Suprapubic skin (tissue), 4 donors: ENCODE results near the gene PAK1. TPM values are rescaled to one million over a fixed set of nuclear protein-coding genes. Genes with fewer than 3 reads are reported as not detected.

ENCODE experiments used
- DNase-seq, 2 donors: peaks; one replicate each; pipeline ENCODE4 v3.0.0-alpha.2; 2019; ENCODE audit warnings: low spot score in 2 of 2
- H3K27ac ChIP-seq: fragments of 200-600 bp; sonication (generic); one replicate; pipeline ENCODE4 v1.5.1; 2019
- H3K27me3 ChIP-seq: fragments of 200-600 bp; sonication (generic); one replicate; pipeline ENCODE4 v1.5.1; 2019
- H3K36me3 ChIP-seq: fragments of 200-600 bp; sonication (generic); one replicate; pipeline ENCODE4 v1.5.1; 2019
- H3K4me1 ChIP-seq: fragments of 200-600 bp; sonication (generic); one replicate; pipeline ENCODE4 v1.5.1; 2019
- H3K4me3 ChIP-seq: fragments of 200-600 bp; sonication (generic); one replicate; pipeline ENCODE4 v1.5.1; 2019; ENCODE audit warnings: mild to moderate bottlenecking
- H3K9me3 ChIP-seq: fragments of 200-600 bp; sonication (generic); one replicate; pipeline ENCODE4 v1.5.1; 2019
- CTCF ChIP-seq, 2 donors: fragments of 200-600 bp in 1 of 2; fragments of 450-650 bp in 1 of 2; sonication (generic) in 1 of 2; IDR thresholded peaks; one replicate each; pipeline ENCODE4 v1.5.1; 2016 to 2019; ENCODE audit warnings: antibody characterized with exemption in 2 of 2, mild to moderate bottlenecking in 1 of 2, moderate library complexity in 1 of 2
- EP300 ChIP-seq: sonication (generic); formaldehyde crosslinking; IDR thresholded peaks from one replicate; pipeline ENCODE4 v1.6.1; 2017; ENCODE audit warnings: antibody characterized with exemption
- POLR2A ChIP-seq, 2 donors: fragments of 450-650 bp; IDR thresholded peaks; one replicate each; pipeline ENCODE4 v1.6.1; 2017; ENCODE audit warnings: antibody characterized with exemption in 2 of 2, mild to moderate bottlenecking in 2 of 2, moderate library complexity in 2 of 2
- POLR2AphosphoS5 ChIP-seq, 3 donors: sonication (generic); formaldehyde crosslinking; IDR thresholded peaks; one replicate each; pipeline ENCODE4 v1.6.1; 2017; ENCODE audit warnings: antibody characterized with exemption in 3 of 3
- WGBS: methylation state at CpG from one replicate; pipeline ENCODE4 v1.1.5; 2018; 5-methylcytosine and 5-hydroxymethylcytosine counted together
- total RNA-seq, 4 donors: library from RNA; depleted of rRNA; stranded (reverse); fragments of >200 nt; gene quantifications; one replicate each; pipeline ENCODE4 v1.1.0, GENCODE V29; 2016

PAK1 gene
- total RNA-seq, 4 donors from 2014 or later: 23.4 to 47.9 (median 28.9) TPM

GRCh38 chr11:77510095-77510494, 36.2 kb upstream of the PAK1 start:
- TF ChIP-seq CTCF (IDR thresholded peaks at IDR 0.05): no peak
- no peak for TF ChIP-seq POLR2AphosphoS5 (IDR thresholded peaks at IDR 0.05)
- no peak for TF ChIP-seq POLR2A (IDR thresholded peaks at IDR 0.05)
- no peak for TF ChIP-seq EP300

DNA sequence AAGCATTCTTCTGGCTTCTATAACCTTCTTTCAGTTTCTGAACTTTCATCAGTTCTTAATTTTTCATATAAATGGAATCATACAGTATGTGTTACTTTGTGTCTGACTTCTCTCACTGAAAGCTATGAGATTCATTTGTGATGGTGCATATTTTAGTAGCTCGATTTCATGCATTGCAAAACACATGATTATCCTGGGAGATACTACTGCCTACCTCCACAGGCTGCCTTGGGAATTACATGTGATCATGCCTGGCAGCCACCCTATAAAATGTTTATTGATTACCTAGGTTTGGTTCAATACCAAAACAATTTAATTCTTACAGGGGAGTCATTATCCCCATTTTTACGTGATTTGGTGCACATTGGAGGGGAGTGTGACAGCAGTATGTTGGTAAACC, 34.1 kb upstream of the PAK1 start:
- Histone ChIP-seq H3K9me3 (no peaks in the 10 kb centered on the region), H3K27me3 (no peaks in the 10 kb centered on the region)

More at GRCh38 chr11:77510095-77510494, 36.2 kb upstream of the PAK1 start:
- Histone ChIP-seq H3K27me3 (no peaks in the 10 kb centered on the region), H3K36me3 (no peaks in the 10 kb centered on the region), H3K9me3 (no peaks in the 10 kb centered on the region), H3K4me1 (peaks cover 14% of the 10 kb centered on the region), H3K27ac (no peak overlapping the region), H3K4me3 (no peak overlapping the region)
- DNase-seq: no peak
- 68% methylated on average over 3 of the region's 3 CpGs for WGBS

DNA sequence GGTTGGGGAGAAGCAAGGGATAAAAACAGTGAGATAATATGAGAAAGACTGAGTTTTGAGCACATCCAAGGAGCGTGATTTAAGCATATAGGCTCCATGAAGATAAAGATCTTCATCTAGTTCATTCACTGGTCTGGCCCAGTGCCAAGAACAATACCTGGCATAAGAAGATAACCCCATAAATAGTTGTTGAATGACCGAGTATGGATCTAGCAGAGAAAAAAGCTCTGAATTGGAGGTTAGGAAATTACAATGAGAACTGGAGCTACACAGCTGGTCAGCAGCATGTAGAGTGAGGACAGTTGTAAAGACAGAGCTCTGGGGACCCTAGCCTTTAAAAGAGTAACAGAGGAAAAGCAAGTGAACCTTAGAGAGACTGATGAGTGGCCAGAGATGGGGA, 33.0 kb upstream of the PAK1 start:
- Histone ChIP-seq H3K9me3 (no peaks in the 10 kb centered on the region), H3K36me3 (no peaks in the 10 kb centered on the region), H3K27me3 (no peaks in the 10 kb centered on the region), H3K4me3 (no peak overlapping the region), H3K27ac (no peak overlapping the region), H3K4me1 (peaks cover 25% of the 10 kb centered on the region)
- no peak for TF ChIP-seq POLR2AphosphoS5 (IDR thresholded peaks at IDR 0.05)
- no peak for TF ChIP-seq EP300
- TF ChIP-seq POLR2A (IDR thresholded peaks at IDR 0.05): no peak
- TF ChIP-seq CTCF (IDR thresholded peaks at IDR 0.05): no peak
- WGBS: 47% methylated on average over 2 of the region's 2 CpGs
- DNase-seq: no peak

More for the DNA sequence above, 34.1 kb upstream of the PAK1 start:
- DNase-seq: no peak
- Histone ChIP-seq H3K4me1 (peaks cover 17% of the 10 kb centered on the region), H3K4me3 (no peak overlapping the region), H3K36me3 (no peaks in the 10 kb centered on the region), H3K27ac (no peak overlapping the region)
- 62% methylated on average over 2 of the region's 2 CpGs for WGBS
- TF ChIP-seq POLR2AphosphoS5 (IDR thresholded peaks at IDR 0.05): no peak
- TF ChIP-seq EP300: no peak
- no peak for TF ChIP-seq CTCF (IDR thresholded peaks at IDR 0.05)
- TF ChIP-seq POLR2A (IDR thresholded peaks at IDR 0.05): no peak

GRCh38 chr11:77505956-77506355, 32.1 kb upstream of the PAK1 start:
- H3K4me1 ChIP-seq: peaks cover 25% of the 10 kb centered on the region
- no peaks in the 10 kb centered on the region for H3K9me3 ChIP-seq
- no peak overlapping the region for H3K4me3 ChIP-seq
- DNase-seq: no peak
- TF ChIP-seq POLR2A (IDR thresholded peaks at IDR 0.05) (no peak), POLR2AphosphoS5 (IDR thresholded peaks at IDR 0.05) (no peak), EP300 (no peak), CTCF (IDR thresholded peaks at IDR 0.05) (no peak)
- H3K36me3 ChIP-seq: no peaks in the 10 kb centered on the region
- WGBS: 36% methylated on average over 3 of the region's 3 CpGs
- no peaks in the 10 kb centered on the region for H3K27me3 ChIP-seq
- no peak overlapping the region for H3K27ac ChIP-seq

- peaks cover 25% of the 10 kb centered on the region for H3K4me1 ChIP-seq
- H3K9me3 ChIP-seq: no peaks in the 10 kb centered on the region
- no peak for DNase-seq
- H3K27ac ChIP-seq: no peak overlapping the region
- no peak overlapping the region for H3K4me3 ChIP-seq
- WGBS: 13% methylated on average over 3 of the region's 3 CpGs
- H3K36me3 ChIP-seq: no peaks in the 10 kb centered on the region
- TF ChIP-seq EP300 (no peak), POLR2AphosphoS5 (IDR thresholded peaks at IDR 0.05) (no peak), POLR2A (IDR thresholded peaks at IDR 0.05) (no peak), CTCF (IDR thresholded peaks at IDR 0.05) (no peak)
- no peaks in the 10 kb centered on the region for H3K27me3 ChIP-seq
Measured at GRCh38 chr11:77503006-77503405, 29.1 kb upstream of the PAK1 start.
